HEK293 (cell line): ENCODE data around the gene CCSER2.

ENCODE experiments used
- CTCF ChIA-PET: fragments of 350-600 bp; formaldehyde crosslinking; extraction: SDS; loops from one replicate; lab custom pipeline; 2021; ENCODE audit warnings: antibody characterized with exemption; lab: Yijun Ruan, JAX
- POLR2A ChIA-PET: fragments of 300-600 bp; formaldehyde crosslinking; extraction: SDS; loops from one replicate; lab custom pipeline; 2020; ENCODE audit warnings: antibody characterized with exemption, inconsistent platforms; lab: Yijun Ruan, JAX
- H3K27ac ChIP-seq: fragments of 200-500 bp; sonication (Bioruptor generic); 2 replicates; pipeline ENCODE4 v1.5.1; 2014; ENCODE audit warnings: low read depth, low read length, control low read depth, inconsistent platforms; ENCODE audit errors: extremely low read depth
- H3K36me3 ChIP-seq, 2 experiments: fragments of 200-500 bp in 1 of 2; sonication (Bioruptor generic) in 1 of 2; 1 replicate in 1 of 2; 2 replicates in 1 of 2; pipeline ENCODE4 v1.5.1; 2014 to 2017; ENCODE audit warnings: inconsistent platforms in 2 of 2, low read length in 2 of 2; ENCODE audit not compliant: control insufficient read depth in 2 of 2, insufficient read depth in 1 of 2
- H3K4me1 ChIP-seq: fragments of 200-500 bp; sonication (Bioruptor generic); 2 replicates; pipeline ENCODE4 v1.5.1; 2014; ENCODE audit warnings: mild to moderate bottlenecking, low read length, inconsistent platforms; ENCODE audit not compliant: control insufficient read depth, insufficient read depth
- H3K4me3 ChIP-seq: 2 replicates; pipeline ENCODE4 v1.5.1; 2011; ENCODE audit warnings: low read depth, mild to moderate bottlenecking, control low read depth, low read length, moderate library complexity
- H3K9me3 ChIP-seq: fragments of 200-500 bp; sonication (Bioruptor generic); 2 replicates; pipeline ENCODE4 v1.5.1; 2014; ENCODE audit warnings: low read depth, low read length, inconsistent platforms; ENCODE audit not compliant: control insufficient read depth, insufficient read depth
- EGR2 ChIP-seq: fragments of 450-650 bp; formaldehyde crosslinking; IDR thresholded peaks from 2 replicates; pipeline ENCODE4 v1.5.1; 2016; ENCODE audit warnings: low read depth, missing biosample characterization, missing genetic modification characterization
- GLI4 ChIP-seq: fragments of 450-650 bp; formaldehyde crosslinking; IDR thresholded peaks from 2 replicates; pipeline ENCODE4 v1.5.1; 2016; ENCODE audit warnings: missing biosample characterization, missing genetic modification characterization
- SCRT1 ChIP-seq: fragments of 450-650 bp; formaldehyde crosslinking; IDR thresholded peaks from 2 replicates; pipeline ENCODE4 v1.5.1; 2016; ENCODE audit warnings: missing biosample characterization, missing genetic modification characterization, borderline replicate concordance
- ZFHX2 ChIP-seq: fragments of 450-650 bp; formaldehyde crosslinking; conservative IDR thresholded peaks from 2 replicates; pipeline ENCODE4 v1.5.1; 2016; ENCODE audit warnings: missing biosample characterization, missing genetic modification characterization
- ZNF146 ChIP-seq: fragments of 450-650 bp; formaldehyde crosslinking; IDR thresholded peaks from 2 replicates; pipeline ENCODE4 v1.5.1; 2016; ENCODE audit warnings: missing biosample characterization, missing genetic modification characterization
- ZNF266 ChIP-seq: fragments of 450-650 bp; formaldehyde crosslinking; IDR thresholded peaks from 2 replicates; pipeline ENCODE4 v1.5.1; 2016; ENCODE audit warnings: missing biosample characterization, missing genetic modification characterization, low read depth
- ZNF621 ChIP-seq: fragments of 450-650 bp; formaldehyde crosslinking; IDR thresholded peaks from 2 replicates; pipeline ENCODE4 v1.5.1; 2017; ENCODE audit warnings: missing biosample characterization, missing genetic modification characterization
- ZNF626 ChIP-seq: fragments of 450-650 bp; sonication (Bioruptor Pico); formaldehyde crosslinking; IDR thresholded peaks from 2 replicates; pipeline ENCODE4 v1.5.1; 2018; ENCODE audit warnings: missing biosample characterization, missing genetic modification characterization, inconsistent platforms
- ZSCAN23 ChIP-seq: fragments of 450-650 bp; formaldehyde crosslinking; IDR thresholded peaks from 2 replicates; pipeline ENCODE4 v1.5.1; 2016; ENCODE audit warnings: missing biosample characterization, missing genetic modification characterization
- TF ChIP-seq, protein P1 (sequence below): fragments of 450-650 bp; formaldehyde crosslinking; IDR thresholded peaks from 2 replicates; pipeline ENCODE4 v1.5.1; 2016; ENCODE audit warnings: missing biosample characterization, missing genetic modification characterization
- TF ChIP-seq, protein P2 (sequence below): fragments of 450-650 bp; formaldehyde crosslinking; IDR thresholded peaks from 2 replicates; pipeline ENCODE4 v1.5.1; 2017; ENCODE audit warnings: missing biosample characterization, missing genetic modification characterization
- TF ChIP-seq, protein P3 (sequence below): fragments of 450-650 bp; formaldehyde crosslinking; IDR thresholded peaks from 2 replicates; pipeline ENCODE4 v1.5.1; 2016; ENCODE audit warnings: missing biosample characterization, missing genetic modification characterization
- TF ChIP-seq, protein P4 (sequence below): fragments of 450-650 bp; formaldehyde crosslinking; IDR thresholded peaks from 2 replicates; pipeline ENCODE4 v1.5.1; 2016; ENCODE audit warnings: missing biosample characterization, missing genetic modification characterization, borderline replicate concordance

Gene CCSER2

DNA sequence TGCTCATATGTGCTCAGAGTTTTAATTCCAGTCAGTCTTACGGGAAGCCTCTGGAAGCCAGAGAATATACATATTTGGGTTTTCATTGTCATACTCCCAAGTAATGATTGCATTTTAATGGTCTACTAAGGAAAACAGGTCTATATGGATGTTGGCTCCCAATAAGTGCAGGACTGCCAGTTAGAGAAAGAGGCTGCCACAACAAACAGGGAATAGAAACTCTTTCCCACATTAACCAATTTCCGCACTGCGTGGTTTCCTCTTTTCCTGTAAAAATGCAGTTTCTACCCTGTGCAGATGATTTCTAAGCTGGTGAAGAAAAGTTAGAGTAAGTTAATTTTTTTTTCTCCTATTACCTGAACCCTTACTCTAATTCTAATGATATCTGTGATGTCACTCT, 78.2 kb downstream of the CCSER2 start:
- no peak for TF ChIP-seq ZNF621 (tag by site-specific recombination)
- TF ChIP-seq, protein P1, sequence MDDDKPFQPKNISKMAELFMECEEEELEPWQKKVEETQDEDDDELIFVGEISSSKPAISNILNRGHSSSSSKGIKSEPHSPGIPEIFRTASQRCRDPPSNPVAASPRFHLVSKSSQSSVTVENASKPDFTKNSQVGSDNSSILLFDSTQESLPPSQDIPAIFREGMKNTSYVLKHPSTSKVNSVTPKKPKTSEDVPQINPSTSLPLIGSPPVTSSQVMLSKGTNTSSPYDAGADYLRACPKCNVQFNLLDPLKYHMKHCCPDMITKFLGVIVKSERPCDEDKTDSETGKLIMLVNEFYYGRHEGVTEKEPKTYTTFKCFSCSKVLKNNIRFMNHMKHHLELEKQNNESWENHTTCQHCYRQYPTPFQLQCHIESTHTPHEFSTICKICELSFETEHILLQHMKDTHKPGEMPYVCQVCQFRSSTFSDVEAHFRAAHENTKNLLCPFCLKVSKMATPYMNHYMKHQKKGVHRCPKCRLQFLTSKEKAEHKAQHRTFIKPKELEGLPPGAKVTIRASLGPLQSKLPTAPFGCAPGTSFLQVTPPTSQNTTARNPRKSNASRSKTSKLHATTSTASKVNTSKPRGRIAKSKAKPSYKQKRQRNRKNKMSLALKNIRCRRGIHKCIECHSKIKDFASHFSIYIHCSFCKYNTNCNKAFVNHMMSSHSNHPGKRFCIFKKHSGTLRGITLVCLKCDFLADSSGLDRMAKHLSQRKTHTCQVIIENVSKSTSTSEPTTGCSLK (tag by site-specific recombination): no peak
- TF ChIP-seq, all 188 proteins: peak for 0
- Histone ChIP-seq H3K9me3 (no peaks in the 10 kb centered on the region), H3K36me3 (no peaks in the 10 kb centered on the region), H3K4me1 (no peaks in the 10 kb centered on the region), H3K27ac (no peak overlapping the region), H3K4me3 (no peak overlapping the region)
- ChIA-PET CTCF (interaction anchor here (0.7 kb wide), 1 partner anchor 54 kb away, joined by 3 read pairs; no protein-coding TSS in a partner anchor), POLR2A (no interaction called here)

DNA sequence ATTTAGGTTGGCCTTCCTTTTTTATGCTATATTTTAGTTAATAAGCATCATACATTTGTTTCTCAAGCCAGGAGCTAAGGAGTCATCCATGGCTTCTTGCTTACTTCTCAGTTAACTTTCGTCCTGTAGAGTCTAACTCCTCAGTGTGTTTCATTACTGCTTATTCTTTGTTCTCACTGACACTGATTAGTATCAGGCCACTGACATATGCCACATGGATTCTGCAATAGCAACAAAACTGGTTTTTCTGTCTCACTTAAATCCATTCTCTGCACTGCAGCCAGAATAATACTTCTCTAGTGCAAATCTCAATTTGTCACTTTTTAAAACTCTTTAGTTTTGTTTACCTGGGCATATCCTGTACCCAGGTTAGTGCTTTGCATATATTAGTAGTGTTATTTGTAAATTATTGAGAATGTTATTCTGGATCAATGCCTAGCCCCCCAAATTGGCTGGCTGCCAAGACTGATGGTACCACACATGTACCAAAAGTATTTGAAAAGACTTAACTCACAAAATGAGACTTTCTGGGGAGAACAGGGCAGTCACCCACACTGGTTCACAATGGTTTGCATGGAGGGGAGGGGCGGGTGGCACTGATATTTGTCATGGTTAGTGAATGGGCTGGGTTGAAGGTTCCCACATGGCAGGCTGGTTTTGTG, 79.1 kb downstream of the CCSER2 start:
- Histone ChIP-seq H3K4me3 (no peak overlapping the region), H3K27ac (no peak overlapping the region), H3K4me1 (no peaks in the 10 kb centered on the region), H3K36me3 (no peaks in the 10 kb centered on the region), H3K9me3 (no peaks in the 10 kb centered on the region)
- TF ChIP-seq SCRT1 (tag by site-specific recombination) (no peak), ZFHX2 (tag by site-specific recombination) (no peak), EGR2 (no peak), ZSCAN23 (no peak), ZNF146 (tag by site-specific recombination) (no peak), GLI4 (no peak), ZNF626 (tag by site-specific recombination) (no peak), ZNF266 (tag by site-specific recombination) (no peak)
- TF ChIP-seq, protein P2, sequence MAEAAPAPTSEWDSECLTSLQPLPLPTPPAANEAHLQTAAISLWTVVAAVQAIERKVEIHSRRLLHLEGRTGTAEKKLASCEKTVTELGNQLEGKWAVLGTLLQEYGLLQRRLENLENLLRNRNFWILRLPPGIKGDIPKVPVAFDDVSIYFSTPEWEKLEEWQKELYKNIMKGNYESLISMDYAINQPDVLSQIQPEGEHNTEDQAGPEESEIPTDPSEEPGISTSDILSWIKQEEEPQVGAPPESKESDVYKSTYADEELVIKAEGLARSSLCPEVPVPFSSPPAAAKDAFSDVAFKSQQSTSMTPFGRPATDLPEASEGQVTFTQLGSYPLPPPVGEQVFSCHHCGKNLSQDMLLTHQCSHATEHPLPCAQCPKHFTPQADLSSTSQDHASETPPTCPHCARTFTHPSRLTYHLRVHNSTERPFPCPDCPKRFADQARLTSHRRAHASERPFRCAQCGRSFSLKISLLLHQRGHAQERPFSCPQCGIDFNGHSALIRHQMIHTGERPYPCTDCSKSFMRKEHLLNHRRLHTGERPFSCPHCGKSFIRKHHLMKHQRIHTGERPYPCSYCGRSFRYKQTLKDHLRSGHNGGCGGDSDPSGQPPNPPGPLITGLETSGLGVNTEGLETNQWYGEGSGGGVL (tag by site-specific recombination): no peak
- TF ChIP-seq, protein P3, sequence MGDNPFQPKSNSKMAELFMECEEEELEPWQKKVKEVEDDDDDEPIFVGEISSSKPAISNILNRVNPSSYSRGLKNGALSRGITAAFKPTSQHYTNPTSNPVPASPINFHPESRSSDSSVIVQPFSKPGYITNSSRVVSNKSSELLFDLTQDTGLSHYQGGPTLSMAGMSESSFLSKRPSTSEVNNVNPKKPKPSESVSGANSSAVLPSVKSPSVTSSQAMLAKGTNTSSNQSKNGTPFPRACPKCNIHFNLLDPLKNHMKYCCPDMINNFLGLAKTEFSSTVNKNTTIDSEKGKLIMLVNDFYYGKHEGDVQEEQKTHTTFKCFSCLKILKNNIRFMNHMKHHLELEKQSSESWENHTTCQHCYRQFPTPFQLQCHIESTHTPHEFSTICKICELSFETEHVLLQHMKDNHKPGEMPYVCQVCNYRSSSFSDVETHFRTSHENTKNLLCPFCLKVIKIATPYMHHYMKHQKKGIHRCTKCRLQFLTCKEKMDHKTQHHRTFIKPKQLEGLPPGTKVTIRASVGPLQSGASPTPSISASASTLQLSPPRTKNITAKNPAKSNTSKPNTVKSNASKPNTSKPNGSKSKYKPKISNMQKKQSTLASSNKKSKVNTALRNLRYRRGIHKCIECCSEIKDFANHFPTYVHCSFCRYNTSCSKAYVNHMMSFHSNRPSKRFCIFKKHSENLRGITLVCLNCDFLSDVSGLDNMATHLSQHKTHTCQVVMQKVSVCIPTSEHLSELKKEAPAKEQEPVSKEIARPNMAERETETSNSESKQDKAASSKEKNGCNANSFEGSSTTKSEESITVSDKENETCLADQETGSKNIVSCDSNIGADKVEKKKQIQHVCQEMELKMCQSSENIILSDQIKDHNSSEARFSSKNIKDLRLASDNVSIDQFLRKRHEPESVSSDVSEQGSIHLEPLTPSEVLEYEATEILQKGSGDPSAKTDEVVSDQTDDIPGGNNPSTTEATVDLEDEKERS (tag by site-specific recombination): no peak
- TF ChIP-seq, protein P4, sequence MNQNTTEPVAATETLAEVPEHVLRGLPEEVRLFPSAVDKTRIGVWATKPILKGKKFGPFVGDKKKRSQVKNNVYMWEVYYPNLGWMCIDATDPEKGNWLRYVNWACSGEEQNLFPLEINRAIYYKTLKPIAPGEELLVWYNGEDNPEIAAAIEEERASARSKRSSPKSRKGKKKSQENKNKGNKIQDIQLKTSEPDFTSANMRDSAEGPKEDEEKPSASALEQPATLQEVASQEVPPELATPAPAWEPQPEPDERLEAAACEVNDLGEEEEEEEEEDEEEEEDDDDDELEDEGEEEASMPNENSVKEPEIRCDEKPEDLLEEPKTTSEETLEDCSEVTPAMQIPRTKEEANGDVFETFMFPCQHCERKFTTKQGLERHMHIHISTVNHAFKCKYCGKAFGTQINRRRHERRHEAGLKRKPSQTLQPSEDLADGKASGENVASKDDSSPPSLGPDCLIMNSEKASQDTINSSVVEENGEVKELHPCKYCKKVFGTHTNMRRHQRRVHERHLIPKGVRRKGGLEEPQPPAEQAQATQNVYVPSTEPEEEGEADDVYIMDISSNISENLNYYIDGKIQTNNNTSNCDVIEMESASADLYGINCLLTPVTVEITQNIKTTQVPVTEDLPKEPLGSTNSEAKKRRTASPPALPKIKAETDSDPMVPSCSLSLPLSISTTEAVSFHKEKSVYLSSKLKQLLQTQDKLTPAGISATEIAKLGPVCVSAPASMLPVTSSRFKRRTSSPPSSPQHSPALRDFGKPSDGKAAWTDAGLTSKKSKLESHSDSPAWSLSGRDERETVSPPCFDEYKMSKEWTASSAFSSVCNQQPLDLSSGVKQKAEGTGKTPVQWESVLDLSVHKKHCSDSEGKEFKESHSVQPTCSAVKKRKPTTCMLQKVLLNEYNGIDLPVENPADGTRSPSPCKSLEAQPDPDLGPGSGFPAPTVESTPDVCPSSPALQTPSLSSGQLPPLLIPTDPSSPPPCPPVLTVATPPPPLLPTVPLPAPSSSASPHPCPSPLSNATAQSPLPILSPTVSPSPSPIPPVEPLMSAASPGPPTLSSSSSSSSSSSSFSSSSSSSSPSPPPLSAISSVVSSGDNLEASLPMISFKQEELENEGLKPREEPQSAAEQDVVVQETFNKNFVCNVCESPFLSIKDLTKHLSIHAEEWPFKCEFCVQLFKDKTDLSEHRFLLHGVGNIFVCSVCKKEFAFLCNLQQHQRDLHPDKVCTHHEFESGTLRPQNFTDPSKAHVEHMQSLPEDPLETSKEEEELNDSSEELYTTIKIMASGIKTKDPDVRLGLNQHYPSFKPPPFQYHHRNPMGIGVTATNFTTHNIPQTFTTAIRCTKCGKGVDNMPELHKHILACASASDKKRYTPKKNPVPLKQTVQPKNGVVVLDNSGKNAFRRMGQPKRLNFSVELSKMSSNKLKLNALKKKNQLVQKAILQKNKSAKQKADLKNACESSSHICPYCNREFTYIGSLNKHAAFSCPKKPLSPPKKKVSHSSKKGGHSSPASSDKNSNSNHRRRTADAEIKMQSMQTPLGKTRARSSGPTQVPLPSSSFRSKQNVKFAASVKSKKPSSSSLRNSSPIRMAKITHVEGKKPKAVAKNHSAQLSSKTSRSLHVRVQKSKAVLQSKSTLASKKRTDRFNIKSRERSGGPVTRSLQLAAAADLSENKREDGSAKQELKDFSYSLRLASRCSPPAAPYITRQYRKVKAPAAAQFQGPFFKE (tag by site-specific recombination): no peak
- CTCF ChIA-PET: interaction anchor here (0.7 kb wide), 1 partner anchor 55 kb away, joined by 3 read pairs; no protein-coding TSS in a partner anchor
- POLR2A ChIA-PET: no interaction called here
